Mucosa of descending colon (tissue), 3 donors: ENCODE results near the gene MARK3. TPM values are rescaled to one million over a fixed set of nuclear protein-coding genes. Genes with fewer than 3 reads are reported as not detected.

Source experiments
- ATAC-seq: fragments of 200-7000 bp; cut with Tn5 transposase; one replicate; pipeline ENCODE4 v1.9.1; 2020; ENCODE audit warnings: mild to moderate bottlenecking, moderate library complexity
- DNase-seq, 3 donors: peaks; one replicate each; pipeline ENCODE4 v3.0.0-alpha.2; 2020
- H3K36me3 ChIP-seq: fragments of 200-600 bp; one replicate; pipeline ENCODE4 v1.8.0; 2021; ENCODE audit warnings: low read depth, mild to moderate bottlenecking
- H3K4me1 ChIP-seq: fragments of 200-600 bp; one replicate; pipeline ENCODE4 v1.8.0; 2021; ENCODE audit warnings: low read depth, mild to moderate bottlenecking
- H3K4me3 ChIP-seq: fragments of 200-600 bp; one replicate; pipeline ENCODE4 v1.8.0; 2021; ENCODE audit warnings: mild to moderate bottlenecking
- H3K9me3 ChIP-seq: fragments of 200-600 bp; one replicate; pipeline ENCODE4 v1.8.0; 2021; ENCODE audit warnings: mild to moderate bottlenecking
- CTCF ChIP-seq: fragments of 200-600 bp; IDR thresholded peaks from one replicate; pipeline ENCODE4 v1.8.0; 2022; ENCODE audit warnings: antibody characterized with exemption, mild to moderate bottlenecking
- intact Hi-C, 2 donors: fragments of 100-400 bp; cut with DNase I in 1 of 2; cut with micrococcal nuclease in 1 of 2; formaldehyde crosslinking; loops; one replicate each; pipeline versions ENCODE4 v1.11.0 to v1.11.1; 2022; cut with DNase I, micrococcal nuclease
- total RNA-seq, 3 donors: library from RNA; stranded (reverse); fragmentation: NEBNext Ultra II Directional in 2 of 3; extraction: Animal tissue kit (Norgen Biotek cat#: 25700) in 2 of 3; gene quantifications; one replicate each; pipeline versions ENCODE4 v1.2.1 to v1.2.4, GENCODE V29; 2021 to 2023
- donor health status: DM: no; HTN: no; CAD: no; lungs with moderate emphysema.
- donor health status: DM: no; HTN: no; CAD: no.
- donor health status: DM: no; HTN: yes; CAD: no.

MARK3 gene
- total RNA-seq, 3 donors from 2014 or later: 60.8 to 85.7 (median 66.8) TPM

GRCh38 chr14:103547455-103547940, 162.3 kb downstream of the MARK3 start:
- DNase-seq: no peak
- Histone ChIP-seq H3K4me3 (no peak overlapping the region), H3K4me1 (peaks cover 29% of the 10 kb centered on the region), H3K9me3 (no peaks in the 10 kb centered on the region), H3K36me3 (no peaks in the 10 kb centered on the region)
- intact Hi-C loops: loop anchor here in 1 of 2 donors (5.0 kb wide), 1 partner anchor 45 kb away; no protein-coding TSS in a partner anchor
- TF ChIP-seq CTCF: no peak
- ATAC-seq: no peak

GRCh38 chr14:103547941-103548462, 162.8 kb downstream of the MARK3 start:
- no peak for TF ChIP-seq CTCF
- no peaks in the 10 kb centered on the region for H3K36me3 ChIP-seq
- ATAC-seq (no peak), DNase-seq (peak in 1 of 3 donors; percentile 19)
- peaks cover 24% of the 10 kb centered on the region for H3K4me1 ChIP-seq
- intact Hi-C loops: loop anchor here in 1 of 2 donors (5.0 kb wide), 1 partner anchor 46 kb away; no protein-coding TSS in a partner anchor
- H3K4me3 ChIP-seq: no peak overlapping the region
- H3K9me3 ChIP-seq: no peaks in the 10 kb centered on the region

- no peak overlapping the region for H3K4me3 ChIP-seq
- TF ChIP-seq CTCF: no peak
- intact Hi-C loops: loop anchor here in 1 of 2 donors (5.0 kb wide), 1 partner anchor 46 kb away; no protein-coding TSS in a partner anchor
- H3K4me1 ChIP-seq: peaks cover 17% of the 10 kb centered on the region
- H3K9me3 ChIP-seq: no peaks in the 10 kb centered on the region
- ATAC-seq: no peak
- H3K36me3 ChIP-seq: no peaks in the 10 kb centered on the region
- peak in 2 of 3 donors; percentile 15 to 46 for DNase-seq
Measured at GRCh38 chr14:103548463-103549351, 163.5 kb downstream of the MARK3 start.

GRCh38 chr14:103549361-103550311, 164.4 kb downstream of the MARK3 start:
- DNase-seq: peak in 2 of 3 donors; percentile 28 to 48
- Histone ChIP-seq H3K4me1 (peaks cover 11% of the 10 kb centered on the region), H3K4me3 (no peak overlapping the region), H3K36me3 (no peaks in the 10 kb centered on the region), H3K9me3 (no peaks in the 10 kb centered on the region)
- peak; percentile 5 for ATAC-seq
- TF ChIP-seq CTCF: no peak
- intact Hi-C loops: loop anchor here (5.0 to 10.0 kb wide), 2 partner anchors 45 to 47 kb away; no protein-coding TSS in a partner anchor
